Left renal cortex interstitium (tissue), 4 donors: ENCODE measurements around the gene CFAP77. TPM values are rescaled to one million over a fixed set of nuclear protein-coding genes. Genes with fewer than 3 reads are reported as not detected.
A peak's percentile ranks its signal among the peaks of the same experiment; 100 is the strongest.

Source experiments
- DNase-seq, 4 donors: peaks; one replicate each; pipeline ENCODE4 v3.0.0-alpha.2; 2013; ENCODE audit warnings: low read depth in 4 of 4, low spot score in 2 of 4, missing footprints in 1 of 4
- polyA plus RNA-seq, 4 donors: library from polyadenylated mRNA; unstranded; fragments of 120-200 nt; gene quantifications; one replicate each; pipeline ENCODE4 v1.2.1, GENCODE V29; 2013; ENCODE audit not compliant: insufficient read length in 4 of 4

CFAP77 gene
- polyA plus RNA-seq, 4 donors = 0.68 to 1.6 (median 1.2) TPM

- no peak for DNase-seq
Observed at GRCh38 chr9:132447346-132447745, 37.3 kb downstream of the CFAP77 start.

- no peak for DNase-seq
Observed at GRCh38 chr9:132447902-132448301, 37.9 kb downstream of the CFAP77 start.

- DNase-seq = no peak
Observed at GRCh38 chr9:132451276-132451675, 41.3 kb downstream of the CFAP77 start.

GRCh38 chr9:132456241-132456640 lies 46.2 kb downstream of the CFAP77 start:
- DNase-seq = no peak

GRCh38 chr9:132457504-132458236 lies 47.7 kb downstream of the CFAP77 start:
- peak in 3 of 4 donors; percentile 15 to 19 (median 19) for DNase-seq

GRCh38 chr9:132458432-132458831 lies 48.4 kb downstream of the CFAP77 start:
- no peak for DNase-seq

GRCh38 chr9:132459661-132460060 lies 49.6 kb downstream of the CFAP77 start:
- DNase-seq = no peak

GRCh38 chr9:132460240-132460639 lies 50.2 kb downstream of the CFAP77 start:
- DNase-seq = no peak

- DNase-seq = no peak
Observed at GRCh38 chr9:132461281-132461896, 51.4 kb downstream of the CFAP77 start.

GRCh38 chr9:132461971-132462370 lies 52.0 kb downstream of the CFAP77 start:
- no peak for DNase-seq

GRCh38 chr9:132464547-132464946 lies 54.5 kb downstream of the CFAP77 start:
- no peak for DNase-seq

- no peak for DNase-seq
Observed at GRCh38 chr9:132465131-132465635, 55.2 kb downstream of the CFAP77 start.

- no peak for DNase-seq
Observed at GRCh38 chr9:132472199-132472598, 62.2 kb downstream of the CFAP77 start.

- DNase-seq = no peak
Observed at GRCh38 chr9:132472599-132472998, 62.6 kb downstream of the CFAP77 start.

GRCh38 chr9:132474253-132474652 lies 64.2 kb downstream of the CFAP77 start:
- no peak for DNase-seq

- DNase-seq = no peak
Observed at GRCh38 chr9:132478353-132479050, 68.5 kb downstream of the CFAP77 start.

GRCh38 chr9:132479733-132480132 lies 69.7 kb downstream of the CFAP77 start:
- DNase-seq = no peak

GRCh38 chr9:132481053-132481849 lies 71.2 kb downstream of the CFAP77 start:
- no peak for DNase-seq

GRCh38 chr9:132482196-132482813 lies 72.3 kb downstream of the CFAP77 start:
- DNase-seq = no peak

GRCh38 chr9:132485393-132485792 lies 75.4 kb downstream of the CFAP77 start:
- no peak for DNase-seq
